Transverse colon (tissue), 3 donors: ENCODE data around the gene KCTD16.

Source experiments
- CTCF ChIP-seq, 5 experiments: fragments of 200-600 bp in 3 of 5; fragments of 450-650 bp in 2 of 5; sonication (generic) in 3 of 5; IDR thresholded peaks; 1 replicate in 2 of 5; 2 replicates in 3 of 5; pipeline ENCODE4 v1.5.1; 2016 to 2017; ENCODE audit warnings: antibody characterized with exemption in 5 of 5, inconsistent platforms in 3 of 5, mild to moderate bottlenecking in 2 of 5, moderate library complexity in 1 of 5
- EP300 ChIP-seq: sonication (generic); formaldehyde crosslinking; IDR thresholded peaks from one replicate; pipeline ENCODE4 v1.6.1; 2017; ENCODE audit warnings: antibody characterized with exemption, low read depth
- POLR2A ChIP-seq: fragments of 450-650 bp; IDR thresholded peaks from one replicate; pipeline ENCODE4 v1.6.1; 2016; ENCODE audit warnings: antibody characterized with exemption, mild to moderate bottlenecking, moderate library complexity

DNA sequence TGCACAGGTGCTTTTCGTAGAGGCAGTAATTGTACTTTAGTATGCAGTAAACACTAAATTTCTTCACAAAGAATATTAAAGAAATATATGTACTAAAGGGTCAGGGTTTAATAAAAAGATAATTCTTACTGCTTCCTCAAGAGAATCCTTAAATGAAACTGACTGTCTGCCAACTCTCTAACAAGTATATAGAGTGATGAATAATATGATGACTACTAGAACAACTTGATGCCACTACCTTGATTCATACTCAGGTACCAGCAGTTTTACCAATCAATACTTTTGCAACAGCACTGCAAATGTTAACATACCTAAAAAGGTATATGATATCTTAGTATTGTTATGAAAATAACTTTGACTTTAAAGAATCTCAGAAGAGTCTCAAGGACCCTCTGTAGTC is 4.0 kb upstream of the KCTD16 start:
- no peak for TF ChIP-seq POLR2A
- TF ChIP-seq CTCF (IDR thresholded peaks at IDR 0.05) = no peak
- no peak for TF ChIP-seq EP300
